Measurements from ENCODE around the gene AOC2. TPM values are rescaled to one million over a fixed set of nuclear protein-coding genes. Genes with fewer than 3 reads are reported as not detected.
"Not testable (repeated sequence)": the region's sequence is repeated elsewhere in the genome, so short reads cannot be mapped to it uniquely, and the experiment has no call there.

The AOC2 gene
- total RNA-seq, 1 donor from 2014 or later = 1.4 TPM

GRCh38 chr17:42832213-42832933 lies 12.0 kb upstream of the AOC2 start:
- no peak for DNase-seq

- DNase-seq = peak; percentile 95
Observed at GRCh38 chr17:42832934-42833766, 11.2 kb upstream of the AOC2 start, which contains the start of gene PSME3. TSS of gene PSME3 (plus strand) at chr17:42833397. CDS start at chr17:42833632, 235 bp downstream.

DNA sequence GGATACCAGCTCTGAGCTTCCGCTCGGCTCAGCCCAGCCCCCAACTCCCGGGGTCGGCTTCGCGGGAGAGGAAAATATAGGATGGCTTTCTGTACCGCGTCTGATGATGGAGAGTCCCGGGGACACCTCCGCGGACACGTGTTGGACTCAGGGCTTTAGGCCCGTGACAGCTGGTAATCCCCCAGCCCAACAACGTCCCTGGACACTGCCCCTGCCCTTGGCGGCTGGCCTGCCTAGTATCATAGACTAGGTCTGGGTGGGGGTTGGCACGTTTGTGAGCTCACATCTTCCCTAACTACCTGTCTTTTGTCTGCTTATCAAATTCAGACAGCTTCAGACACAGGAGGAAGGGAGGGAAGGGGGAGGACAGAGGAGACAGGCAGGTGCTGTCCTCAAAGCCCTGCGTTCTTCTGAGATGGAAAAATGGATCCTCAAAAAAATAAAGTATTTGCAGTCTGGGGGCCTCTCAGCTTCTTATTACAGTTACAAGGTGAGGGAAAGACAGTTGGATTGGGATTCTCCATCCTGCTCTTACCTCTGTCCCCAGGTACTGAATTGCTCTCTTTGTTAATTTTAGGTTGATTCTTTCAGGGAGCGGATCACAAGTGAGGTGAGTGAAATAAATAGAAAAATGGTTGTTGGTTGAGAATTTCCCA lies 10.5 kb upstream of the AOC2 start:
- no peak for DNase-seq

GRCh38 chr17:42835732-42836131 lies 8.6 kb upstream of the AOC2 start:
- no peak for DNase-seq

GRCh38 chr17:42841975-42842685 lies 2.2 kb upstream of the AOC2 start:
- DNase-seq = no peak

- peak; percentile 82 for DNase-seq
Observed at GRCh38 chr17:42843358-42843934, 934 bp upstream of the AOC2 start.

GRCh38 chr17:42844761-42845555 lies 578 bp downstream of the AOC2 start:
- DNase-seq = no peak

DNA sequence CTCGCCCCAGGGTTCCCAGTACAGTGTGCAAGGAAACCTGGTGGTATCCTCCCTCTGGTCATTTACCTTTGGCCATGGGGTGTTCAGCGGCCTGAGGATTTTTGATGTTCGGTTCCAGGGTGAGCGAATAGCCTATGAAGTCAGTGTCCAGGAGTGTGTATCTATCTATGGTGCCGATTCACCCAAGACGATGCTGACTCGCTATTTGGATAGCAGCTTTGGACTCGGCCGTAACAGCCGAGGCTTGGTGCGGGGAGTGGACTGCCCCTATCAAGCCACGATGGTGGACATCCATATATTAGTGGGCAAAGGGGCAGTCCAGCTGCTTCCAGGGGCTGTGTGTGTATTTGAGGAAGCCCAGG lies 1.2 kb downstream of the AOC2 start:
- no peak for DNase-seq

GRCh38 chr17:42845918-42846593 lies 1.7 kb downstream of the AOC2 start:
- DNase-seq = no peak

GRCh38 chr17:42846594-42847280 lies 2.4 kb downstream of the AOC2 start:
- no peak for DNase-seq

DNA sequence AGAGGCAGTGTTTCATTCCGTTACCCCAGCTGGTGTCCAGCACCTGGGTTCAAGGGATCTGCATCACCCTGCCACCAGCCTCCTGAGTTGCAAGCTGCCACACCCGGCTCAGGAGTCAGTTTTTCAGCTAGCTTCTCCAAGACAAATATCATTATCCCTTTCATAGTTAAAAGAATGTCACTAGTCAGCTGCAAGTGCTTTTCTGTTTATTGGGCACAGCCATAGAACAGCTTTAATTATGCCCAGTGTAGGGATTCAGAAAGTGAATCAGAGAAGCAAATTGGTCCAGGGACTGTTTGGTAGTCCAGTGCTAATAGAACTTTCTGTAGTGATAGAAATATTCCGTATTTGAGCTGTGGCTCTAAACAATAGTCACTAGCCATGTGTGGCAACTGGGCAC lies 3.7 kb downstream of the AOC2 start:
- DNase-seq = no peak

- DNase-seq = no peak
Observed at GRCh38 chr17:42849031-42849430, 4.7 kb downstream of the AOC2 start.

DNA sequence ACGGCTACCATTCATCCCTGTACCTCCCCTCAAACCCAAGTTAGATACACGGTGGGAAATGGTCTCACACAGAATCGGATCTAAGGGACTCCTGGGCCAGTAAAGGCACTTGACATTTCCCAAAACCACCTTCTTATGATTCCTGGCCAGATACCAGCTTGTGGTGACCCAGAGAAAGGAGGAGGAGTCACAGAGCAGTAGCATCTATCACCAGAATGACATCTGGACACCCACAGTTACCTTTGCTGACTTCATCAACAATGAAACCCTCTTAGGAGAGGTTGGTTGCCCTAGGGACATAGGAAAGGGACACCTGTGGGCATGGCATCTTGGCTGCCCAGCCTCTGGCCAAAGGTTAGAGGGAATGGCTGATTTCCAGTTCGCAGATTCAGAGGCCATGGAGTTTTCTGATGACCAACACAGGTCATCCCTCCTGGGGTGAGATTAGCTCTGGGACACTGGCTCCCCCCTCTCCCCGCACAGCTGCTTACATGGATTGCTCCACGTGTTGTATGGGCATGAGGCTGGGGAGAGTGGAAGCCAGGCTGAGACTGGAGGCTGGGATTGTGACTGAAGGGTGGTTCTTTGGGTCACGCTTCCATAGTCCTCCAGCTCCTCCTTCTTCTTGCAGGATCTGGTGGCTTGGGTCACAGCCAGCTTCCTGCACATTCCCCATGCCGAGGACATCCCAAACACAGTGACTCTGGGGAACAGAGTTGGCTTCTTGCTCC lies 5.2 kb downstream of the AOC2 start:
- DNase-seq = no peak

- no peak for DNase-seq
Observed at GRCh38 chr17:42850954-42851353, 6.6 kb downstream of the AOC2 start, which contains the start of gene AOC3. TSS of gene AOC3 (plus strand) at chr17:42851199. CDS start at chr17:42851344, 145 bp downstream.

- DNase-seq = not testable (repeated sequence)
Observed at GRCh38 chr17:42851371-42852240, 7.2 kb downstream of the AOC2 start.

- DNase-seq = no peak
Observed at GRCh38 chr17:42852351-42852750, 8.0 kb downstream of the AOC2 start.

DNA sequence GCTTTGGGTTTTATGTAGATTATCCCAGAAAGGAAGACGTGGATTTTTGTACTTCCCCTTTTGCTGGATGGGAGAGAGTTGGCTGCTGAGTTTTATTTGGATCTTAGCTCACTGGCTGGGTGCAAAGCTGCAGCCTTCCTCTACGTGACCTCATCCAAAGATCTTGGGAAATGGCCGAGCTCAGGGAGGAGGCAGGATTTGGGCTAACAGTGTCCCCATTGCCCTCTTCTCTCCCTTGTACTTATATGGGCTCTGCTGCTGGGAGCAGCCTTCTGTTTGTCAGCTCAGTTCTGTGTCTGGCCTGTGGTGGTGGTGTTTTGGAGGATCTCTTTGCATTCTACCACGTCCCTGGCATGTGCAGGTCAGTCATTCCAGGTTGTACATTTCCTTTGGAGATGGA lies 8.6 kb downstream of the AOC2 start:
- DNase-seq = no peak

GRCh38 chr17:42853597-42853967 lies 9.2 kb downstream of the AOC2 start:
- DNase-seq = no peak

All from tongue (tissue), 2 donors.